ENCODE measurements around the gene PPP1R15A. TPM values are rescaled to one million over a fixed set of nuclear protein-coding genes. Genes with fewer than 3 reads are reported as not detected.
A peak's percentile ranks its signal among the peaks of the same experiment; 100 is the strongest.

PPP1R15A gene
- total RNA-seq, 6 donors from 2014 or later = 96.2 to 194 (median 114) TPM

DNA sequence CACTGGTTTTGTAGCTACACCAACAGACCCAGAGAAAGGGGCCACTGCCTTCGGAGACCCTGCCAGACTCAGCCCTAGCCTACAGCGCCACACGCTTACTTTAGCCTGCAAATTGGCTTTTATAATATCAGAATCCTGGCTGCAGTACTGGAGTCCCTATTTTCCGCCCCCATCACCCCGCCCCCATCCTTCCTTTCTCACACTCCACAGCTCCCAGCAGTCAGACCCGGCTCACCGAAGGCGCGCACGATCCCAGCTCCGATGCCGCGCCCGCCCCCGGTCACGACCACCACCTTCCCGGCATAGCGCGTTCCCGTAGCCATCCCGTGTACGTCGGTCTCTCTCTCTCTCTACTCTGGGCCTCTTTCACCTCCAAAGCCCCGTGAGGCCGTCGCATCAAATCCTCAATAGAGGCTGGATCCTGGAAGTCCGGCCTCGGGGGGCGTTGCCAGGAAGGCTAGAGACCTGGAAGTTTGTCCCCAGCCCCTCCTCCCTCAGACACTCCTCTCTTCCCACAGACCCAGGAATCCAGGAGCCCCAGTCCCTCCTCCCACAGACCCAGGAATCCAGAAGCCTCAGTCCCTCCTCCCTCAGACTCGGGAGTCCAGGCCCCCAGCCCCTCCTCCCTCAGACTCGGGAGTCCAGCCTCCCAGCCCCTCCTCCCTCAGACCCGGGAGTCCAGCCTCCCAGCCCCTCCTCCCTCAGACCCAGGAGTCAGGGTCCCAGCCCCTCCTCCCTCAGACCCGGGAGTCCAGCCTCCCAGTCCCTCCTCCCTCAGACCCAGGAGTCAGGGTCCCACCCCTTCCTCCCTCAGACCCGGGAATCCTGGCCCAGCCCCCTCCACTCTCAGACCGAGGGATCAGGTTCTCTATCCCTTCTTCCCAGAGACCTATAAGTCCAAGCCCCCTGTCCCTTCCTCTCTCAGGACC lies 35.9 kb upstream of the PPP1R15A start, which contains the start of gene HSD17B14:
TSS of gene HSD17B14 (minus strand) at position 403 of the 929 bp plus-strand sequence. CDS start at position 323, 80 bp downstream.
- peak within 1 kb of the TSS; percentile 10 to 54 (median 50) for H3K4me3 ChIP-seq
- DNase-seq (peak; percentile 61 to 83), ATAC-seq (ENCODE audit: low FRiP score in 2 of 2) (peak; percentile 36 to 52)
- H3K27ac ChIP-seq = peak within 1 kb of the TSS; percentile 57 to 87 (median 76)
- H3K9me3 ChIP-seq = no peaks in the 10 kb centered on the region
- WGBS, 2 donors = 3 to 6% methylated on average over 32 to 35 of the region's 35 CpGs
- TF ChIP-seq, protein P1, sequence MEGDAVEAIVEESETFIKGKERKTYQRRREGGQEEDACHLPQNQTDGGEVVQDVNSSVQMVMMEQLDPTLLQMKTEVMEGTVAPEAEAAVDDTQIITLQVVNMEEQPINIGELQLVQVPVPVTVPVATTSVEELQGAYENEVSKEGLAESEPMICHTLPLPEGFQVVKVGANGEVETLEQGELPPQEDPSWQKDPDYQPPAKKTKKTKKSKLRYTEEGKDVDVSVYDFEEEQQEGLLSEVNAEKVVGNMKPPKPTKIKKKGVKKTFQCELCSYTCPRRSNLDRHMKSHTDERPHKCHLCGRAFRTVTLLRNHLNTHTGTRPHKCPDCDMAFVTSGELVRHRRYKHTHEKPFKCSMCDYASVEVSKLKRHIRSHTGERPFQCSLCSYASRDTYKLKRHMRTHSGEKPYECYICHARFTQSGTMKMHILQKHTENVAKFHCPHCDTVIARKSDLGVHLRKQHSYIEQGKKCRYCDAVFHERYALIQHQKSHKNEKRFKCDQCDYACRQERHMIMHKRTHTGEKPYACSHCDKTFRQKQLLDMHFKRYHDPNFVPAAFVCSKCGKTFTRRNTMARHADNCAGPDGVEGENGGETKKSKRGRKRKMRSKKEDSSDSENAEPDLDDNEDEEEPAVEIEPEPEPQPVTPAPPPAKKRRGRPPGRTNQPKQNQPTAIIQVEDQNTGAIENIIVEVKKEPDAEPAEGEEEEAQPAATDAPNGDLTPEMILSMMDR (IDR thresholded peaks at IDR 0.05) = peak in 3 of 6 experiments; percentile 0 to 6 (median 3)
- TF ChIP-seq EP300 (IDR thresholded peaks at IDR 0.05) (no peak), POLR2AphosphoS5 (IDR thresholded peaks at IDR 0.05) (no peak), POLR2A (IDR thresholded peaks at IDR 0.05) (peak in 1 of 4 donors; percentile 12)
- peaks cover 0 to 3% (median 0%) of the 10 kb centered on the region in 4 donors for H3K27me3 ChIP-seq
- peaks cover 8 to 24% (median 23%) of the 10 kb centered on the region in 4 donors for H3K4me1 ChIP-seq
- H3K36me3 ChIP-seq = peaks cover 0 to 3% (median 0%) of the 10 kb centered on the region in 4 donors

DNA sequence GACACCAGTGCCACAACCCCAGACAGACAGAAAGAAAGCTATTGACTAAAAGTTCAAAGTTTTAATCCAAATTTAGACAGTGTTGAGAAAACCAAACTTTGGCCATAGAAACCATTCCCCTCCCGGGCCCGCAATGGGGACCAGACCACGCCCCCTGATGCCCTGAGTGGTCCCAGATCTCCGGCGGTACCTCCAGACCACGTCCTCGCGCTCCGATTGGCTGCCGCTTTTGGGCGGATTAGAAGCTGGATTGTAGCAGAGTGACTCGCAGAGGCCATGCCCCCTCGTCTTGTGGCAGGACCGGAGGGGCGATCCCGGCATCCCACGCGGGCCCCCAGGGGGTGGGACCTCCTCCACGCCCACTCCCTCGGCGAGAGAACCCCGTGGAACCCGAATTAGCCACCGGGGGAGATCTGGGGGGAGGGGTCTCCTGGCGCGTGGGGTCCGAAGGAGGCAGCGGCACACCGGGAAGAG lies 35.1 kb upstream of the PPP1R15A start:
- Histone ChIP-seq H3K27me3 (peaks cover 0 to 3% (median 0%) of the 10 kb centered on the region in 4 donors), H3K4me3 (peak overlapping the region in 3 of 4 donors; percentile 48 to 54 (median 53)), H3K9me3 (no peaks in the 10 kb centered on the region), H3K4me1 (peaks cover 8 to 24% (median 23%) of the 10 kb centered on the region in 4 donors), H3K27ac (peak overlapping the region in 3 of 4 donors; percentile 57 to 87 (median 85)), H3K36me3 (no peaks in the 10 kb centered on the region)
- TF ChIP-seq, protein P1 (IDR thresholded peaks at IDR 0.05) = peak in 1 of 6 experiments; percentile 6
- TF ChIP-seq POLR2A (IDR thresholded peaks at IDR 0.05) = peak in 2 of 4 donors; percentile 39 to 62
- TF ChIP-seq EP300 (IDR thresholded peaks at IDR 0.05) = no peak
- TF ChIP-seq POLR2AphosphoS5 (IDR thresholded peaks at IDR 0.05) = peak in 1 of 2 donors; percentile 62
- 16% methylated on average over 21 of the region's 29 CpGs; no CpG with 5 or more reads in 1 of the 2 donors for WGBS, 2 donors
- peak; percentile 84 to 86 for ATAC-seq (ENCODE audit: low FRiP score in 2 of 2)
- DNase-seq = peak; percentile 90 to 97

DNA sequence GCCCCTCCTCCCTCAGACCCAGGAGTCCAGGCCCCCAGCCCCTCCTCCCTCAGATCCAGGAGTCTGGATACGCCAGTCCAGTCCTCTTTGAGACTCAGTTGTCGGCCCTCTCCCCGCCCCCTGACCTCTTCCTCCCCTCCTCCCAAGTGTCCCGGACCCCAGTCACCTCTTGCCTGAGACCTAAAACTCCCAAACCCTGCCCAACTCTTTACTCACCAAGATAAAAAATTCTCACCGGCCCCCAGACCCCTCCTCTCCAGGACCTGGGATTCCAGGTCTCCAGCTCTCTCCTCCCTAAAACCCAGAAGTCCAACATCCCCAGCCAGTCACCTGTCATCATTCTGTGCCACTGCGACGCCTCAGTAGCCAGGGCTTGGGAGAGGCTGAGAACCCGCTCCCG lies 34.5 kb upstream of the PPP1R15A start:
- Histone ChIP-seq H3K36me3 (no peaks in the 10 kb centered on the region), H3K9me3 (no peaks in the 10 kb centered on the region), H3K27me3 (peaks cover 0 to 3% (median 0%) of the 10 kb centered on the region in 4 donors), H3K4me1 (peaks cover 8 to 26% (median 24%) of the 10 kb centered on the region in 4 donors), H3K4me3 (peak overlapping the region in 1 of 4 donors; percentile 53), H3K27ac (peak overlapping the region in 2 of 4 donors; percentile 85 to 87)
- TF ChIP-seq POLR2A (IDR thresholded peaks at IDR 0.05) = no peak
- no peak for TF ChIP-seq POLR2AphosphoS5 (IDR thresholded peaks at IDR 0.05)
- TF ChIP-seq, protein P1 (IDR thresholded peaks at IDR 0.05) = no peak
- TF ChIP-seq EP300 (IDR thresholded peaks at IDR 0.05) = no peak
- ATAC-seq (ENCODE audit: low FRiP score in 2 of 2) = no peak
- WGBS, 2 donors = 67 to 71% methylated on average over 9 of the region's 9 CpGs
- no peak for DNase-seq

DNA sequence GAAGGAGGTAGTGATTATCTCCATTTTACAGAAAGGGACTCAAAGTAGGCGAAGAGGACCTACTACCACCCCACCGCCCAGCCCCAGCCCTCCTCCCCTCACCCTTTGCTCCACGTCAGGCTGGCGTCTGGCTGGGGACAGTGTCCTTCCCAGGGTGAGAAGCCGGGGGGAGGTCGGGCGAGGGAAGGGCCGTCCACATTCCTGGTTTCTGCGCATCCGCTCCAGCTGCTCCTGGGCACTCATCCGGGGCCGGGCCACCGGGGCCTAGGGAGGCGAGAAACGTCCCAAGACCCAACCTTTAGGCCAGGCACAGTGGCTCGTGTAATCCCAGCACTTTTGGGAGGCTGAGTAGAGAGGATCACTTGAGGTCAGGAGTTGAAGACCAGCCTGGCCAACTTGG lies 31.2 kb upstream of the PPP1R15A start:
- peaks cover 0 to 3% (median 0%) of the 10 kb centered on the region in 4 donors for H3K27me3 ChIP-seq
- DNase-seq (peak in 1 of 2 donors; percentile 75), ATAC-seq (ENCODE audit: low FRiP score in 2 of 2) (no peak)
- no peak for TF ChIP-seq POLR2A (IDR thresholded peaks at IDR 0.05)
- TF ChIP-seq POLR2AphosphoS5 (IDR thresholded peaks at IDR 0.05) = no peak
- TF ChIP-seq EP300 (IDR thresholded peaks at IDR 0.05) = no peak
- TF ChIP-seq, protein P1 (IDR thresholded peaks at IDR 0.05) = no peak
- H3K4me3 ChIP-seq = no peak overlapping the region
- no peaks in the 10 kb centered on the region for H3K9me3 ChIP-seq
- no peak overlapping the region for H3K27ac ChIP-seq
- peaks cover 8 to 19% (median 15%) of the 10 kb centered on the region in 4 donors for H3K4me1 ChIP-seq
- WGBS, 2 donors = 93 to 96% methylated on average over 8 to 16 of the region's 16 CpGs
- H3K36me3 ChIP-seq = peaks cover 0 to 8% (median 0%) of the 10 kb centered on the region in 4 donors

Measured in upper lobe of left lung (tissue), 6 donors.